NCI-H526 (cell line): ENCODE measurements around the gene ADK.

ENCODE experiments used
- DNase-seq, 2 experiments: peaks; one replicate each; lab custom pipeline; 2025; lab: John Stamatoyannopoulos, UW

The ADK gene

GRCh38 chr10:74743401-74743800 is 592.4 kb downstream of the ADK start:
- no peak for DNase-seq

- DNase-seq, result no peak
Observed at GRCh38 chr10:74745449-74745848, 594.4 kb downstream of the ADK start.

GRCh38 chr10:74746813-74747212 is 595.8 kb downstream of the ADK start:
- no peak for DNase-seq

- DNase-seq, result no peak
Observed at GRCh38 chr10:74748468-74749031, 597.5 kb downstream of the ADK start.

GRCh38 chr10:74750848-74751274 is 599.8 kb downstream of the ADK start:
- no peak for DNase-seq

- no peak for DNase-seq
Observed at GRCh38 chr10:74752371-74753040, 601.5 kb downstream of the ADK start.

- no peak for DNase-seq
Observed at GRCh38 chr10:74753442-74754211, 602.6 kb downstream of the ADK start.

GRCh38 chr10:74754381-74754821 is 603.4 kb downstream of the ADK start:
- no peak for DNase-seq

GRCh38 chr10:74755273-74755672 is 604.3 kb downstream of the ADK start:
- DNase-seq, result no peak
